K562 (cell line): ENCODE measurements around the gene KRTAP10-9. TPM values are rescaled to one million over a fixed set of nuclear protein-coding genes. Genes with fewer than 3 reads are reported as not detected.
A peak's percentile ranks its signal among the peaks of the same experiment; 100 is the strongest.

Experiments used
- C11orf30 ChIP-seq: fragments of 450-650 bp; IDR thresholded peaks from 2 replicates; pipeline ENCODE4 v1.6.1; 2016; ENCODE audit warnings: low read depth, mild to moderate bottlenecking
- HCFC1 ChIP-seq: IDR thresholded peaks from 2 replicates; pipeline ENCODE4 v1.6.1; 2012; ENCODE audit warnings: low read depth, low read length, improper control_type of control experiment
- KDM1A ChIP-seq, 2 experiments: fragments of 450-650 bp; IDR thresholded peaks; 2 replicates each; pipeline ENCODE4 v1.6.1; 2016; ENCODE audit warnings: mild to moderate bottlenecking in 2 of 2
- polyA plus RNA-seq, 8 experiments: library from polyadenylated mRNA; depleted of rRNA in 4 of 8; stranded (reverse) in 5 of 8; unstranded in 3 of 8; fragments of >200 nt; fragmentation: Nextera tagmentation in 2 of 8; fragmentation: Illumina TruSeq in 1 of 8; extraction: Ambion mirVana in 2 of 8; extraction: Trizol in 1 of 8; gene quantifications; 2 replicates each; pipeline versions ENCODE4 v1.2.1 to v1.2.3, GENCODE V29; 2011 to 2014; ENCODE audit warnings: inconsistent platforms in 1 of 8, missing spikeins in 1 of 8
- total RNA-seq, 7 experiments: library from RNA; depleted of rRNA in 6 of 7; stranded (reverse); fragments of >200 nt in 6 of 7; fragmentation: Illumina TruSeq in 2 of 7; extraction: Trizol in 2 of 7; gene quantifications; 2 replicates each; pipeline versions ENCODE4 v1.2.1 to v1.2.3, GENCODE V29; 2011 to 2021; ENCODE audit warnings: low replicate concordance in 1 of 7
- TF ChIP-seq, protein P1 (sequence below): fragments of 450-650 bp; IDR thresholded peaks from 2 replicates; pipeline ENCODE4 v1.6.1; 2016; ENCODE audit warnings: mild to moderate bottlenecking, moderate library complexity
- TF ChIP-seq, protein P2 (sequence below): IDR thresholded peaks from 3 replicates; pipeline ENCODE4 v1.6.1; 2011; ENCODE audit warnings: borderline replicate concordance, mild to moderate bottlenecking, moderate library complexity; ENCODE audit not compliant: insufficient read length; ENCODE audit errors: extremely low read depth
- TF ChIP-seq, protein P3 (sequence below): fragments of 450-650 bp; IDR thresholded peaks from 2 replicates; pipeline ENCODE4 v1.6.1; 2017; ENCODE audit warnings: antibody characterized with exemption, mild to moderate bottlenecking

The KRTAP10-9 gene
- total and polyA plus RNA-seq, 9 of the 15 experiments (the other 6 are each of a cell fraction or from before 2014, with no cell fraction given) = not detected

DNA sequence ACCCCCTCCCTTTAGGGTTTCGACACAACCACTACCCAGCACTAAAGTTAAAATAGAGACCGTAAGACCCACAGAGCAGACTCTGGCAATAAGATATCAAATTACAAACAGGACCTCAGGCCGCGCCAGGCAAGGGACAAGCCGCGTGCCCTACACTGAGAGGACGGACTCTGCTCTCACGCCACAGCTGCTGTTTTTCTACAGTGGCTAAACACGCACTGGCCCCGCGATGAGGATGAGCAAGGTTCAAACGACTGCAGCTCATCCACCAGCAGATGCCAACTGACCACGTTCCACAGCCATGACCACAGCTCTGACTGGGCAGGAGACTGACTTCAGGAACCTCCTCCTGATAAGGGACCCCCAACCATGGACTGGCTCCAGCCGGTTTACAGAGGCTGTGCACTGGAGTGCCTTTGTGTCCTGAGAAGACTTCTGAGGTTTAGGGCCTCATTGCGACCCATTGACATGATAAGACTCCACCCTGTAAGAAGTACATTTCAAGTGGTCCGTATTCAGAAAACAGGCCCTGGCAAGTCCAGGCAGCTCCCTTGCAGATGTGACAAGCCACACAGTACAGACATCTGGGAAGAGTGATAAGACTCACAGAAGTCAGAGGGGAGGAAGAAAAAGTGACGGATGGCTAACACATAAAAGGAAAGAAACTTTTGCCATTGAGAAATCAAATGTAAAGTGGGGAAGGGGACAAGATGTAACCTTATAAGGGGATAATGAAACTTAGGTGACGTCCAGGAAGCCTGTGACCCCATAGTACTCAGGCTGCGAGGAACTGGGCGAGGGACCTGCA is 33.1 kb upstream of the KRTAP10-9 start (continued):
- TF ChIP-seq, protein P1, sequence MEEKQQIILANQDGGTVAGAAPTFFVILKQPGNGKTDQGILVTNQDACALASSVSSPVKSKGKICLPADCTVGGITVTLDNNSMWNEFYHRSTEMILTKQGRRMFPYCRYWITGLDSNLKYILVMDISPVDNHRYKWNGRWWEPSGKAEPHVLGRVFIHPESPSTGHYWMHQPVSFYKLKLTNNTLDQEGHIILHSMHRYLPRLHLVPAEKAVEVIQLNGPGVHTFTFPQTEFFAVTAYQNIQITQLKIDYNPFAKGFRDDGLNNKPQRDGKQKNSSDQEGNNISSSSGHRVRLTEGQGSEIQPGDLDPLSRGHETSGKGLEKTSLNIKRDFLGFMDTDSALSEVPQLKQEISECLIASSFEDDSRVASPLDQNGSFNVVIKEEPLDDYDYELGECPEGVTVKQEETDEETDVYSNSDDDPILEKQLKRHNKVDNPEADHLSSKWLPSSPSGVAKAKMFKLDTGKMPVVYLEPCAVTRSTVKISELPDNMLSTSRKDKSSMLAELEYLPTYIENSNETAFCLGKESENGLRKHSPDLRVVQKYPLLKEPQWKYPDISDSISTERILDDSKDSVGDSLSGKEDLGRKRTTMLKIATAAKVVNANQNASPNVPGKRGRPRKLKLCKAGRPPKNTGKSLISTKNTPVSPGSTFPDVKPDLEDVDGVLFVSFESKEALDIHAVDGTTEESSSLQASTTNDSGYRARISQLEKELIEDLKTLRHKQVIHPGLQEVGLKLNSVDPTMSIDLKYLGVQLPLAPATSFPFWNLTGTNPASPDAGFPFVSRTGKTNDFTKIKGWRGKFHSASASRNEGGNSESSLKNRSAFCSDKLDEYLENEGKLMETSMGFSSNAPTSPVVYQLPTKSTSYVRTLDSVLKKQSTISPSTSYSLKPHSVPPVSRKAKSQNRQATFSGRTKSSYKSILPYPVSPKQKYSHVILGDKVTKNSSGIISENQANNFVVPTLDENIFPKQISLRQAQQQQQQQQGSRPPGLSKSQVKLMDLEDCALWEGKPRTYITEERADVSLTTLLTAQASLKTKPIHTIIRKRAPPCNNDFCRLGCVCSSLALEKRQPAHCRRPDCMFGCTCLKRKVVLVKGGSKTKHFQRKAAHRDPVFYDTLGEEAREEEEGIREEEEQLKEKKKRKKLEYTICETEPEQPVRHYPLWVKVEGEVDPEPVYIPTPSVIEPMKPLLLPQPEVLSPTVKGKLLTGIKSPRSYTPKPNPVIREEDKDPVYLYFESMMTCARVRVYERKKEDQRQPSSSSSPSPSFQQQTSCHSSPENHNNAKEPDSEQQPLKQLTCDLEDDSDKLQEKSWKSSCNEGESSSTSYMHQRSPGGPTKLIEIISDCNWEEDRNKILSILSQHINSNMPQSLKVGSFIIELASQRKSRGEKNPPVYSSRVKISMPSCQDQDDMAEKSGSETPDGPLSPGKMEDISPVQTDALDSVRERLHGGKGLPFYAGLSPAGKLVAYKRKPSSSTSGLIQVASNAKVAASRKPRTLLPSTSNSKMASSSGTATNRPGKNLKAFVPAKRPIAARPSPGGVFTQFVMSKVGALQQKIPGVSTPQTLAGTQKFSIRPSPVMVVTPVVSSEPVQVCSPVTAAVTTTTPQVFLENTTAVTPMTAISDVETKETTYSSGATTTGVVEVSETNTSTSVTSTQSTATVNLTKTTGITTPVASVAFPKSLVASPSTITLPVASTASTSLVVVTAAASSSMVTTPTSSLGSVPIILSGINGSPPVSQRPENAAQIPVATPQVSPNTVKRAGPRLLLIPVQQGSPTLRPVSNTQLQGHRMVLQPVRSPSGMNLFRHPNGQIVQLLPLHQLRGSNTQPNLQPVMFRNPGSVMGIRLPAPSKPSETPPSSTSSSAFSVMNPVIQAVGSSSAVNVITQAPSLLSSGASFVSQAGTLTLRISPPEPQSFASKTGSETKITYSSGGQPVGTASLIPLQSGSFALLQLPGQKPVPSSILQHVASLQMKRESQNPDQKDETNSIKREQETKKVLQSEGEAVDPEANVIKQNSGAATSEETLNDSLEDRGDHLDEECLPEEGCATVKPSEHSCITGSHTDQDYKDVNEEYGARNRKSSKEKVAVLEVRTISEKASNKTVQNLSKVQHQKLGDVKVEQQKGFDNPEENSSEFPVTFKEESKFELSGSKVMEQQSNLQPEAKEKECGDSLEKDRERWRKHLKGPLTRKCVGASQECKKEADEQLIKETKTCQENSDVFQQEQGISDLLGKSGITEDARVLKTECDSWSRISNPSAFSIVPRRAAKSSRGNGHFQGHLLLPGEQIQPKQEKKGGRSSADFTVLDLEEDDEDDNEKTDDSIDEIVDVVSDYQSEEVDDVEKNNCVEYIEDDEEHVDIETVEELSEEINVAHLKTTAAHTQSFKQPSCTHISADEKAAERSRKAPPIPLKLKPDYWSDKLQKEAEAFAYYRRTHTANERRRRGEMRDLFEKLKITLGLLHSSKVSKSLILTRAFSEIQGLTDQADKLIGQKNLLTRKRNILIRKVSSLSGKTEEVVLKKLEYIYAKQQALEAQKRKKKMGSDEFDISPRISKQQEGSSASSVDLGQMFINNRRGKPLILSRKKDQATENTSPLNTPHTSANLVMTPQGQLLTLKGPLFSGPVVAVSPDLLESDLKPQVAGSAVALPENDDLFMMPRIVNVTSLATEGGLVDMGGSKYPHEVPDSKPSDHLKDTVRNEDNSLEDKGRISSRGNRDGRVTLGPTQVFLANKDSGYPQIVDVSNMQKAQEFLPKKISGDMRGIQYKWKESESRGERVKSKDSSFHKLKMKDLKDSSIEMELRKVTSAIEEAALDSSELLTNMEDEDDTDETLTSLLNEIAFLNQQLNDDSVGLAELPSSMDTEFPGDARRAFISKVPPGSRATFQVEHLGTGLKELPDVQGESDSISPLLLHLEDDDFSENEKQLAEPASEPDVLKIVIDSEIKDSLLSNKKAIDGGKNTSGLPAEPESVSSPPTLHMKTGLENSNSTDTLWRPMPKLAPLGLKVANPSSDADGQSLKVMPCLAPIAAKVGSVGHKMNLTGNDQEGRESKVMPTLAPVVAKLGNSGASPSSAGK = peak; percentile 93
- TF ChIP-seq HCFC1 (no peak), C11orf30 (no peak), KDM1A (IDR thresholded peaks at IDR 0.05) (peak; percentile 72 to 84)
- TF ChIP-seq, protein P2, sequence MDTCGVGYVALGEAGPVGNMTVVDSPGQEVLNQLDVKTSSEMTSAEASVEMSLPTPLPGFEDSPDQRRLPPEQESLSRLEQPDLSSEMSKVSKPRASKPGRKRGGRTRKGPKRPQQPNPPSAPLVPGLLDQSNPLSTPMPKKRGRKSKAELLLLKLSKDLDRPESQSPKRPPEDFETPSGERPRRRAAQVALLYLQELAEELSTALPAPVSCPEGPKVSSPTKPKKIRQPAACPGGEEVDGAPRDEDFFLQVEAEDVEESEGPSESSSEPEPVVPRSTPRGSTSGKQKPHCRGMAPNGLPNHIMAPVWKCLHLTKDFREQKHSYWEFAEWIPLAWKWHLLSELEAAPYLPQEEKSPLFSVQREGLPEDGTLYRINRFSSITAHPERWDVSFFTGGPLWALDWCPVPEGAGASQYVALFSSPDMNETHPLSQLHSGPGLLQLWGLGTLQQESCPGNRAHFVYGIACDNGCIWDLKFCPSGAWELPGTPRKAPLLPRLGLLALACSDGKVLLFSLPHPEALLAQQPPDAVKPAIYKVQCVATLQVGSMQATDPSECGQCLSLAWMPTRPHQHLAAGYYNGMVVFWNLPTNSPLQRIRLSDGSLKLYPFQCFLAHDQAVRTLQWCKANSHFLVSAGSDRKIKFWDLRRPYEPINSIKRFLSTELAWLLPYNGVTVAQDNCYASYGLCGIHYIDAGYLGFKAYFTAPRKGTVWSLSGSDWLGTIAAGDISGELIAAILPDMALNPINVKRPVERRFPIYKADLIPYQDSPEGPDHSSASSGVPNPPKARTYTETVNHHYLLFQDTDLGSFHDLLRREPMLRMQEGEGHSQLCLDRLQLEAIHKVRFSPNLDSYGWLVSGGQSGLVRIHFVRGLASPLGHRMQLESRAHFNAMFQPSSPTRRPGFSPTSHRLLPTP = no peak
- TF ChIP-seq, protein P3, sequence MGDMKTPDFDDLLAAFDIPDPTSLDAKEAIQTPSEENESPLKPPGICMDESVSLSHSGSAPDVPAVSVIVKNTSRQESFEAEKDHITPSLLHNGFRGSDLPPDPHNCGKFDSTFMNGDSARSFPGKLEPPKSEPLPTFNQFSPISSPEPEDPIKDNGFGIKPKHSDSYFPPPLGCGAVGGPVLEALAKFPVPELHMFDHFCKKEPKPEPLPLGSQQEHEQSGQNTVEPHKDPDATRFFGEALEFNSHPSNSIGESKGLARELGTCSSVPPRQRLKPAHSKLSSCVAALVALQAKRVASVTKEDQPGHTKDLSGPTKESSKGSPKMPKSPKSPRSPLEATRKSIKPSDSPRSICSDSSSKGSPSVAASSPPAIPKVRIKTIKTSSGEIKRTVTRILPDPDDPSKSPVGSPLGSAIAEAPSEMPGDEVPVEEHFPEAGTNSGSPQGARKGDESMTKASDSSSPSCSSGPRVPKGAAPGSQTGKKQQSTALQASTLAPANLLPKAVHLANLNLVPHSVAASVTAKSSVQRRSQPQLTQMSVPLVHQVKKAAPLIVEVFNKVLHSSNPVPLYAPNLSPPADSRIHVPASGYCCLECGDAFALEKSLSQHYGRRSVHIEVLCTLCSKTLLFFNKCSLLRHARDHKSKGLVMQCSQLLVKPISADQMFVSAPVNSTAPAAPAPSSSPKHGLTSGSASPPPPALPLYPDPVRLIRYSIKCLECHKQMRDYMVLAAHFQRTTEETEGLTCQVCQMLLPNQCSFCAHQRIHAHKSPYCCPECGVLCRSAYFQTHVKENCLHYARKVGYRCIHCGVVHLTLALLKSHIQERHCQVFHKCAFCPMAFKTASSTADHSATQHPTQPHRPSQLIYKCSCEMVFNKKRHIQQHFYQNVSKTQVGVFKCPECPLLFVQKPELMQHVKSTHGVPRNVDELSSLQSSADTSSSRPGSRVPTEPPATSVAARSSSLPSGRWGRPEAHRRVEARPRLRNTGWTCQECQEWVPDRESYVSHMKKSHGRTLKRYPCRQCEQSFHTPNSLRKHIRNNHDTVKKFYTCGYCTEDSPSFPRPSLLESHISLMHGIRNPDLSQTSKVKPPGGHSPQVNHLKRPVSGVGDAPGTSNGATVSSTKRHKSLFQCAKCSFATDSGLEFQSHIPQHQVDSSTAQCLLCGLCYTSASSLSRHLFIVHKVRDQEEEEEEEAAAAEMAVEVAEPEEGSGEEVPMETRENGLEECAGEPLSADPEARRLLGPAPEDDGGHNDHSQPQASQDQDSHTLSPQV = peak; percentile 91
